Sigmoid colon (tissue), 7 donors: ENCODE data around the gene SVOPL. TPM values are rescaled to one million over a fixed set of nuclear protein-coding genes. Genes with fewer than 3 reads are reported as not detected.

ENCODE experiments used
- DNase-seq: peaks from one replicate; pipeline ENCODE4 v3.0.0-alpha.2; 2019
- H3K27ac ChIP-seq, 4 donors: fragments of 200-600 bp; sonication (generic); one replicate each; pipeline ENCODE4 v1.5.1; 2016 to 2019; ENCODE audit warnings: mild to moderate bottlenecking in 1 of 4
- H3K27me3 ChIP-seq, 3 donors: fragments of 200-600 bp; sonication (generic); one replicate each; pipeline ENCODE4 v1.5.1; 2019; ENCODE audit warnings: mild to moderate bottlenecking in 1 of 3
- H3K36me3 ChIP-seq, 4 donors: fragments of 200-600 bp; sonication (generic); one replicate each; pipeline ENCODE4 v1.5.1; 2016 to 2019
- H3K4me1 ChIP-seq, 4 donors: fragments of 200-600 bp; sonication (generic); one replicate each; pipeline ENCODE4 v1.5.1; 2017 to 2019
- H3K4me3 ChIP-seq, 4 donors: fragments of 200-600 bp; sonication (generic); one replicate each; pipeline ENCODE4 v1.5.1; 2017 to 2019; ENCODE audit warnings: mild to moderate bottlenecking in 2 of 4, moderate library complexity in 1 of 4
- H3K9me3 ChIP-seq, 4 donors: fragments of 200-600 bp in 3 of 4; sonication (generic) in 3 of 4; one replicate each; pipeline versions ENCODE4 v1.5.1 to v1.6.1; 2013 to 2019
- CTCF ChIP-seq, 4 experiments: fragments of 450-650 bp in 3 of 4; fragments of 200-600 bp in 1 of 4; IDR thresholded peaks; one replicate each; pipeline ENCODE4 v1.5.1; 2016 to 2019; ENCODE audit warnings: antibody characterized with exemption in 4 of 4, mild to moderate bottlenecking in 3 of 4, moderate library complexity in 2 of 4
- EP300 ChIP-seq, 4 donors: sonication (generic); formaldehyde crosslinking; IDR thresholded peaks; one replicate each; pipeline ENCODE4 v1.6.1; 2017; ENCODE audit warnings: antibody characterized with exemption in 4 of 4
- POLR2A ChIP-seq, 2 donors: fragments of 450-650 bp; IDR thresholded peaks; one replicate each; pipeline ENCODE4 v1.6.1; 2016; ENCODE audit warnings: antibody characterized with exemption in 2 of 2, mild to moderate bottlenecking in 2 of 2, moderate library complexity in 2 of 2
- POLR2AphosphoS5 ChIP-seq, 4 donors: sonication (generic); formaldehyde crosslinking; IDR thresholded peaks; one replicate each; pipeline ENCODE4 v1.6.1; 2017; ENCODE audit warnings: antibody characterized with exemption in 4 of 4
- WGBS, 2 donors: extraction: QIAGEN DNeasy Blood & Tissue Kit; methylation state at CpG; one replicate each; pipeline ENCODE4 v1.1.7; 2013; 5-methylcytosine and 5-hydroxymethylcytosine counted together
- intact Hi-C: fragments of 100-400 bp; cut with DNase I; formaldehyde crosslinking; loops from one replicate; pipeline ENCODE4 v1.15.1; 2023
- polyA plus RNA-seq, 3 donors: library from polyadenylated mRNA; stranded (reverse); fragments of 200-250 nt; gene quantifications; one replicate each; pipeline ENCODE4 v1.2.3, GENCODE V29; 2013
- total RNA-seq, 4 donors: library from RNA; depleted of rRNA; stranded (reverse); fragments of >200 nt; gene quantifications; one replicate each; pipeline ENCODE4 v1.1.0, GENCODE V29; 2016
- donor health status: healthy with polysubstance abuse.
- donor health status: Bipolar disorder and iron deficiency.
- donor health status: healthy.

Gene SVOPL
- not detected for total RNA-seq
- polyA plus RNA-seq: 1 to 10 TPM in 2 of 3 donors, not detected in 1; 1.8 to 2.3 TPM

GRCh38 chr7:138700857-138701536, at the start of gene SVOPL:
Gene SVOPL (minus strand): TSS chr7:138701362. CDS start chr7:138679045, 22,317 bp downstream.
- WGBS, 2 donors: 24 to 64% methylated on average over 7 of the region's 7 CpGs
- H3K27ac ChIP-seq: no peak within 1 kb of the TSS
- H3K9me3 ChIP-seq: no peaks in the 10 kb centered on the region
- H3K4me3 ChIP-seq: no peak within 1 kb of the TSS
- TF ChIP-seq POLR2AphosphoS5 (IDR thresholded peaks at IDR 0.05) (no peak), CTCF (IDR thresholded peaks at IDR 0.05) (no peak), POLR2A (IDR thresholded peaks at IDR 0.05) (no peak), EP300 (IDR thresholded peaks at IDR 0.05) (no peak)
- peak; percentile 7 for DNase-seq
- H3K27me3 ChIP-seq: no peaks in the 10 kb centered on the region
- H3K4me1 ChIP-seq: no peaks in the 10 kb centered on the region
- H3K36me3 ChIP-seq: no peaks in the 10 kb centered on the region
- intact Hi-C loops: no loop called here

GRCh38 chr7:138750473-138750872, 49.3 kb upstream of the SVOPL start:
- H3K36me3 ChIP-seq: no peaks in the 10 kb centered on the region
- no peaks in the 10 kb centered on the region for H3K27me3 ChIP-seq
- no peaks in the 10 kb centered on the region for H3K9me3 ChIP-seq
- H3K27ac ChIP-seq: no peak overlapping the region
- no peaks in the 10 kb centered on the region for H3K4me1 ChIP-seq
- 91 to 94% methylated on average over 15 of the region's 15 CpGs for WGBS, 2 donors
- no peak for TF ChIP-seq POLR2A (IDR thresholded peaks at IDR 0.05)
- no peak for TF ChIP-seq CTCF (IDR thresholded peaks at IDR 0.05)
- no peak for TF ChIP-seq EP300 (IDR thresholded peaks at IDR 0.05)
- no peak for TF ChIP-seq POLR2AphosphoS5 (IDR thresholded peaks at IDR 0.05)
- no peak overlapping the region for H3K4me3 ChIP-seq
- intact Hi-C loops: no loop called here
- no peak for DNase-seq

- H3K9me3 ChIP-seq: no peaks in the 10 kb centered on the region
- H3K4me3 ChIP-seq: no peak overlapping the region
- TF ChIP-seq POLR2A (IDR thresholded peaks at IDR 0.05) (no peak), CTCF (IDR thresholded peaks at IDR 0.05) (no peak), EP300 (IDR thresholded peaks at IDR 0.05) (no peak), POLR2AphosphoS5 (IDR thresholded peaks at IDR 0.05) (no peak)
- no peak for DNase-seq
- intact Hi-C loops: no loop called here
- H3K27ac ChIP-seq: no peak overlapping the region
- no peaks in the 10 kb centered on the region for H3K4me1 ChIP-seq
- H3K36me3 ChIP-seq: no peaks in the 10 kb centered on the region
- 73 to 75% methylated on average over 3 of the region's 3 CpGs for WGBS, 2 donors
- H3K27me3 ChIP-seq: no peaks in the 10 kb centered on the region
Observed at GRCh38 chr7:138749960-138750359, 48.8 kb upstream of the SVOPL start.

- 83 to 86% methylated on average over 6 of the region's 6 CpGs for WGBS, 2 donors
- H3K4me3 ChIP-seq: no peak overlapping the region
- DNase-seq: no peak
- no peaks in the 10 kb centered on the region for H3K9me3 ChIP-seq
- no peak overlapping the region for H3K27ac ChIP-seq
- TF ChIP-seq POLR2A (IDR thresholded peaks at IDR 0.05) (no peak), EP300 (IDR thresholded peaks at IDR 0.05) (no peak), CTCF (IDR thresholded peaks at IDR 0.05) (no peak), POLR2AphosphoS5 (IDR thresholded peaks at IDR 0.05) (no peak)
- no peaks in the 10 kb centered on the region for H3K4me1 ChIP-seq
- no peaks in the 10 kb centered on the region for H3K27me3 ChIP-seq
- no peaks in the 10 kb centered on the region for H3K36me3 ChIP-seq
- intact Hi-C loops: no loop called here
Observed at GRCh38 chr7:138748666-138749065, 47.5 kb upstream of the SVOPL start.

- no peaks in the 10 kb centered on the region for H3K9me3 ChIP-seq
- WGBS, 2 donors: 65 to 79% methylated on average over 4 of the region's 4 CpGs
- no peak overlapping the region for H3K4me3 ChIP-seq
- TF ChIP-seq CTCF (IDR thresholded peaks at IDR 0.05): no peak
- no peak for TF ChIP-seq POLR2AphosphoS5 (IDR thresholded peaks at IDR 0.05)
- no peak for TF ChIP-seq EP300 (IDR thresholded peaks at IDR 0.05)
- no peak for TF ChIP-seq POLR2A (IDR thresholded peaks at IDR 0.05)
- no peaks in the 10 kb centered on the region for H3K27me3 ChIP-seq
- H3K27ac ChIP-seq: no peak overlapping the region
- DNase-seq: no peak
- H3K36me3 ChIP-seq: no peaks in the 10 kb centered on the region
- H3K4me1 ChIP-seq: no peaks in the 10 kb centered on the region
- intact Hi-C loops: no loop called here
Observed at GRCh38 chr7:138746073-138746472, 44.9 kb upstream of the SVOPL start.
